ENCODE measurements around the gene ZNF783.
A peak's percentile ranks its signal among the peaks of the same experiment; 100 is the strongest.
"Not testable (repeated sequence)": the region's sequence is repeated elsewhere in the genome, so short reads cannot be mapped to it uniquely, and the experiment has no call there.

Gene ZNF783

GRCh38 chr7:149261829-149262617 lies at the start of gene ZNF783:
TSS of gene ZNF783 (plus strand) at chr7:149262196. CDS start at chr7:149262334, 138 bp downstream.
- peak; percentile 85 for DNase-seq

- DNase-seq: no peak
Measured at GRCh38 chr7:149214020-149214720, 47.8 kb upstream of the ZNF783 start.

- DNase-seq: no peak
Measured at GRCh38 chr7:149216402-149216801, 45.6 kb upstream of the ZNF783 start.

DNA sequence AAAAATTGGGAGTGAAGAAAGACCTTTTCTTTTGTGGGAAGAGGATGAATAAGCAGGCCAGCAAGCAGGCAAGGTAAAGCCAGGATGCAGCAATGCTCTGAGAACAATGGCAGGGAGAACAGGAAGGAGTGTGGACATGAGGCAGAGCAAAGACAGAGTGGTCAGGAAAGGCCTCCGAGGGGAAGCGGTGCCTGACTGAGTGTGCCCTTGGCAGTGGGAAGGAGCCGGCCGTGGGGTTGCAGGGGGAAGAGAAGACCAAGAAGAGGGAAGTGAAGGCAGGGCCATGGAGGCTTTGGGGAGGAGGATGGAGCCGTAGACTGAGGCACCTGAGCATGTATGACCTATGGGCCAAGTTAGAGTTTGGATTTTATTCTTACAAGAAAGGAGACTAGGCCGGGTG lies 44.4 kb upstream of the ZNF783 start:
- DNase-seq: no peak

DNA sequence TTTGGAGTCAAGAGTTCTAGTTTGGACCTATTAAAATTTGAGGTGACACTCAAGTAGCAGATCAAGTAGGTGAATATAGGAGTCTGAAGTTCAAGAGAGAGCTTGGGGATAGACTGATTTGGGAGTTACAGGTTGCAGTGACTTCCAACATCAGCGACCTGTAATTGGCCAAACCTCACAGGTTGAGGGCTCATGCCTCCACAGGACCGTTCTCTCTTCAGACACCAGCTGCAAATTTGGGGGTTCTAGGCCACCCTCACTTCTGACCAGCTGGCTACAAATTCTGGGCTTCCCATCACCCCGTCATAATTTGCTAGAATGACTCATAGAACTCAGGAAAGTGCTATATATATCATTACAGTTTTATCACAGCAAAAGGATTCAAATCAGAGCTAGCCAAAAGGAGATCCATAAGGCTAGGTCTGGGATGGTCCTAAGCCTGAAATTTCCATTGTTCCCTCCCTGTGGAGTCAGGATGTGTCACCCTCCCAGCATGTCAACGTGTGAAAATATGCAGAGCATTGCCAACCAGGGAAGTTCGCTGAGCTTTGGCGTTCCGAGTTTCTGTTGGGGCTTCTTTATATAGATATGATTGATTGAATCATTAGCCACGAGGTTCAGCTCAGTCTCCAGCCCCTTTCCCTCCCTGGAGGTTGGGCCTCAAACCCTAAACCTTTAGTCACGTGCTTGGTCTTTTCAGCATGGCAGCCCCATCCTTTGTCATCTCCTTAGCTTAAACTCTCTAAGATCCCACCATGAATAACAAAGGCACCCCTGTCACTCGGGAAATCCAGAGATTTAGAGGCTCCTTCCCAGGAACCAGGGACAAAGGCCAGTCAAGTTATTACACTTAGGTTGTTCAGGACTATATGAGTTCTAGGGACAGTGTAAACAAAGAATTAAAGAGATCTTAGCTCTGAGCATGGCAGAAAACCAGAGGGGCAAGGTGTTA lies 43.3 kb upstream of the ZNF783 start:
- peak; percentile 19 for DNase-seq

DNA sequence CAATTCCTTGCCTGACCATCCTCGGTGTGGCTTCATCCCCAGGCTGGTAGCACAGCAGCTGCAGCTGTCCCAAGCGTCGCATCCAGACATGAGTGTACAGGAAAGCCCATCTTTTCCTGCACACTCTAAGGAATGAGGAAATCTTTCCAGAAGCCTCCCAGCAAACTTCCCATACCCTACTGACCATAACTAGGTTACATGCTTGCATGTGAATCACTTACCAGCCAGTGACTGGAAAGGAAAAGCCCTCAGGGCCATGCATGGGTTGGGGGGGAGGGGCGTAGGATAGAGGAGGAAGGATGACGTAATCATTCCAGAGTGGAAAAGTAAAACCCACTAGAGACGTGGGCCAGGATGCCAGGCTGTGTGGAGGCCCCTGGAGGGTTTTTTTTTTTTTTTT lies 41.5 kb upstream of the ZNF783 start:
- DNase-seq: peak; percentile 64

DNA sequence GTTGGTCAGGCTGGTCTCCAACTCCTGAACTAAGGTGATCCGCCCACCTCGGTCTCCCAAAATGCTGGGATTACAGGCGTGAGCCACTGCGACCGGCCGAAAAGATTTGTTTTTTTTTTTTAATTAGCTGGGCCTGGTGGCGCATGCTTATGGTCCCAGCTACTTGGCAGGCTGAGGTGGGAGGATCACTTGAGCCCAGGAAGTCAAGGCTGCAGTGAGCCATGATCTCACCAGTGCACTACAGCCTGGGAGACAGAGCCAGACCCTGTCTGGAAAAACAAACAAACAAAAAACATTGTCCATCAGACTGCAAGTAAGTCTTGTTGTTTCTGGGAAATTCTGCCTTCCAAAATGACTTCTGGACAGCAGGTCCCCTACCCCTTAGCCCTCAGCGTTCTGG lies 38.8 kb upstream of the ZNF783 start:
- no peak for DNase-seq

- no peak for DNase-seq
Measured at GRCh38 chr7:149223761-149224160, 38.2 kb upstream of the ZNF783 start.

- DNase-seq: no peak
Measured at GRCh38 chr7:149224352-149224751, 37.6 kb upstream of the ZNF783 start.

DNA sequence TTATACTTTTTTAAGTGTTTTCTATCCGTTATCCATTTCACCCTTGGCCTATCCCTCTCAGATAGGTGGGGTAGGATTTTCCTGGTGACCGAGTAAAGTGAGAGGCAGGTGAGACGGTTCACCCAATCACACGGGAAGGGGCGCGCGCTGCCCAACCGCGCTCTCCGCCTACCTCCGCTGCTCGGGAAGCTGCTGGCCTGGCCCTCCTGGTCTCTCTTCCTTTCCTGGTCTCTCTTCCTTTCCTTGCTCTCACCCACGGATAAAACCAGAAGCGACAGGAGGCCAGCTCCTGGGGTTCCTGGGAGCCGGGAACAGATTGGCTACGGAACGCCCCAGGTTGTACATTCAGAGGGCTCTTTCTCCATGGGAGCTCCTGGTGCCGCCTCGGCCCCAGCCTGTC lies 36.9 kb upstream of the ZNF783 start:
- DNase-seq: no peak

DNA sequence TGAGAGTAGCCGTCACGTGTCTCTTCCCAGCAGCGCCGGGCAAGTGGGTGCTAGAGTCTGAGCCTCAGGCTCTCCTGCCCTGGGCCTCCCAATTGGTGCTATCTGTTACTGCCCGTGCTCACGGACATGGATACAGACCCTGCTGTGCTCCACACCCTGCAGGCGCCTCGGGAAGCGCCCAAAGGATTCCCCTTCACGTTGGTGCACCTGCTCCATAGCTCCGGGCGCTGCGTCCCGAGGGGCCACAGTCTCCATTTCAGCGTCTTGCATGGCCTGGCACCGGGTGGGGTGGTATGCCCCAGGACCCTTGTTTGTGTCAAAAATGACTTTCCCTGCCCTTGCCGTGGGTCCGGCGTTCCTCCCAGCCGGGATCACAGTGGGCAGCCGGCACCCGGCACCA lies 36.3 kb upstream of the ZNF783 start:
- no peak for DNase-seq

- not testable (repeated sequence) for DNase-seq
Measured at GRCh38 chr7:149226366-149226765, 35.6 kb upstream of the ZNF783 start.

- DNase-seq: no peak
Measured at GRCh38 chr7:149226840-149227494, 35.0 kb upstream of the ZNF783 start.

- no peak for DNase-seq
Measured at GRCh38 chr7:149228831-149229471, 33.0 kb upstream of the ZNF783 start.

- no peak for DNase-seq
Measured at GRCh38 chr7:149229526-149229925, 32.5 kb upstream of the ZNF783 start.

DNA sequence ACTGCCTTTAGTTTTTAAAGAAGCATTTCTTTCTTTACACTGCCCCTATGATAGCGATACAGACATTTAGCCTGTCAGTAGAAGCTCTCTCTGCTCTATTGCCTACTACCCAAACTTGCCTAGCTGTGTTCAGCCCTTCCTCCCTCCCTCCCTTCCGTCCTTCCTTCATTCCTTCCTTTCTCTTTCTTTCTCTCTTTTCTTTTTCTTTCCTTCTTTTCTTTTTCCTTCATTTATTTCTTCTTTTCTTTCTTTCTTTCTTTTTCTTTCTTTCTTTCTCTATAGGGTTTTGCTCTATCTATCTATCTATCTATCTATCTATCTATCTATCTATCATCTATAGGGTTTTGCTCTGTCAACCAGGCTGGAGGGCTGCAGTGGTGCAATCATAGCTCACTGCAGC lies 29.6 kb upstream of the ZNF783 start:
- DNase-seq: no peak

DNA sequence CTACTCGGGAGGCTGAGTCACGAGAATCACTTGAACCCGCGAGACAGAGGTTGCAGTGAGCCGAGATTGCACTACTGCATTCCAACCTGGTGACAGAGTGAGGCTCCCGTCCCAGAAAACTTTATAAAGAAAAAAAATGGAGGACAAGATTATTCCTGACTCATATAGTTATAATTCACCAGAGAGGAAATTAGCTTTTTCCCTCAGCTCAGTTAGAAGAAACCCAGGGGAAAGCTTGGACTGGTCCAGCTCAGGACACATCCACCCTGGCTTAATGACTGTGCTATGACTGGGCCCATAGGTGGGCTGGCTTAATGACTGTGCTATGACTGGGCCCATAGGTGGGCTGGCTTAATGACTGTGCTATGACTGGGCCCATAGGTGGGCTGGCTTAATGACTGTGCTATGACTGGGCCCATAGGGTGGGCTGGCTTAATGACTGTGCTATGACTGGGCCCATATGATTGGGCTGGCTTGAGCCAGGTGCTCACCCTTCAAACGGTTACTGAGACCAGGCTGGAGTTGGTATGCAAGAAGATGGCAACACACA lies 28.3 kb upstream of the ZNF783 start:
- DNase-seq: peak; percentile 90

GRCh38 chr7:149237502-149237901 lies 24.5 kb upstream of the ZNF783 start:
- no peak for DNase-seq

DNA sequence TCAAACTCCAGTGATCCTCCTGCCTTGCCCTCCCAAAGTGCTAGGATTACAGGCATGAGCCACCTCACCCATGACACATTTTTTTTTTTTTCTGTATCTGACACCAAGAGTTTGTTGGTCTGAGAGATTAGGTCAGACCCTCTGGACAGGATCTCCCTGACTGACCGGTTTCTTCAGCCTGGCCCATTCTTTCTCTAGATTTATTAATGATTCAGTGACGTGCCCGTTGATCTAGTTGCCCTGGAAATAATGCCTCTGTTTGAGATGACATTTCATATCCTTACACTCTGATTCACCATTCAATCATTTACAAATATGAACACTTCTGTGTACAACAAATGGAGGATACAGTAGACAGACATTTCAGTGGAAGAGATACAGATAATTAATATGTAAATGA lies 23.9 kb upstream of the ZNF783 start:
- DNase-seq: no peak

GRCh38 chr7:149239345-149240143 lies 22.5 kb upstream of the ZNF783 start, which contains the start of gene ZNF212:
TSS of gene ZNF212 (plus strand) at chr7:149239651. CDS start at chr7:149239779, 128 bp downstream.
- DNase-seq: peak; percentile 84

DNA sequence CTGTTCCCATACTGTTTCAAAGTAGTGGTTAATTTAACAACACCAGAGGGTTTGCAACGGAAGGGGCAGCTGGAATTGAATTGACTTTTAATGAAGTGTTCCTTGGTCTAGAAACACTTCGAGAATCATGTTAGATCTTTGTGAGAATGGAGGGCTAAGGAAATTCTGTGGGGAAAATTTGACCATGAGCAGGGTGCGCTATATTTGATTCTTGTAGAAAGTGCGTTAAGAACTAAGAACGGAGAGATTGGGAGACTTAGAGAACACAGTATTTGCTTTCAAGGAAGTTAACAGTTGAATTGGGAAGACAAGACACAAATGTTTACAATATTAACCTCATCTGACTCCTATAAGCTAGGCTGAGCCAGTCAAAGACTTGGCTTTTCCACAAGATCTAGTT lies 21.4 kb upstream of the ZNF783 start:
- DNase-seq: no peak
